GM18517 (cell line): ENCODE data around the gene ERC1.
A peak's percentile ranks its signal among the peaks of the same experiment; 100 is the strongest.
"Not testable (repeated sequence)": the region's sequence is repeated elsewhere in the genome, so short reads cannot be mapped to it uniquely, and the experiment has no call there.

Experiments used
- ATAC-seq: cut with Tn5 transposase; IDR thresholded peaks from one replicate; pipeline ENCODE4 v1.9.1; 2021; ENCODE audit warnings: mild to moderate bottlenecking, moderate library complexity; ENCODE audit not compliant: unreplicated experiment

Gene ERC1

DNA sequence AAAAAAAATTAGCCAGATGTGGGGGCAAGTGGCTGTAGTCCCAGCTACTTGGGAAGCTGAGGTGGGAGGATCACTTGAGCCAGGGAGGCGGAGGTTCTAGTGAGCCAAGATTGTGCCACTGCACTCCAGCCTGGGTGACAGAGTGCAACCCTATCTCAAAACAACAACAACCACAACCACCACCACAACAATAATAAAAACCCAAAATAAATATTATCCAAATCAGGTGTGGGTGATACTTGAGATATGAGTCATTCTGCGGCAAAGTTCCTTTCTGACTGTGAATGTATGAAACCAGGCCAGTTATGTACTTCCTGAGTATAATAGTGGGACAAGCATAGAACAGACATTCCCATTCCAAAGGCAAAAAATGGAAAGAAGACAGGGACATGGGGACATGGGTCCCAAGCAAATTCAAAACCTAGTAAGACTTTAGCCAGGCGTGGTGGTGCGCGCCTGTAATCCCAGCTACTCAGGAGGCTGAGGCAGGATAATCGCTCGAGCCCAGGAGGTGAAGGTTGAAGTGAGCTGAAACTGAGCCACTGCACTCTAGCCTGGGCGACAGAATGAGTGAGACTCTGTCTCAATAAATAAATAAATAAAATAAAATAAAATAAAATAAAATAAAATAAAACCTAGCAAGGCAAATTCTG is 9.7 kb upstream of the ERC1 start:
- ATAC-seq, result no peak

DNA sequence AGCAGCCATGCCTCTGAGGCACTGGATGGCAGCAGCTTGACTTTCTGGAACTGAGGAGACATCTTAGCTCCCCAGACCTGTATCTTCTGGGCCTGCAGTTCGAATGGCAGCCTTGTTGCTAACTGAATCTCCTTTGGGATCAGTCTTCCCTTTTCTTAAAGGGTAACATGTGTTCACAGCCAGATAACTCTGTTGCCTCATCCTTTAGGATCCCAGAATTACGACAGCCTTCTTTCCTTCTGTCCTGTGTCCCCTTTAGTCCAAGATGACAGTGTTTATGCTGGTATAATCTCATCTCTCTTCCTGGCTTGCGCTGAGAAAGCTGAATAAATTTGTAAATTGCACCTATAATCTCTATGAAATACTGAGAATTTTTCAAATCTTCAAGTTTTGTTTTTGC is 9.1 kb upstream of the ERC1 start:
- no peak for ATAC-seq

DNA sequence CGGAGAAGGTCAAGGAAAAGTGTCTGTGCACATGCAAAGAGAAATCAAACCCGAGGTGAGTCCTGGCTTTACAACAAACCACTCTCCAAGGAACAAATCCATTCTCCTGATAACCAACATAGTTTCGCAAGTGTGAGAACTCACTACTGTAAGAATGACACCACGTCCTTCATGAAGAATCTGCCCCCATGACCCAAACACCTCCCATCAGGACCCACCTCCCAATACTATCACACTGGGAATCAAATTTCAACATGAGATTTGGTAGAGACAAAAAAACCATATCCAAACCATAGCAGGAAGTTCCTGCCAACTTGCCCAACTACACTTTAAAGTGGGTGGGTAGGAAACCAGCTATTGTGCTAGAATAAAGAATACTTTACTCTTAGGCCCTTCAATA is 2.4 kb upstream of the ERC1 start:
- ATAC-seq, result no peak

DNA sequence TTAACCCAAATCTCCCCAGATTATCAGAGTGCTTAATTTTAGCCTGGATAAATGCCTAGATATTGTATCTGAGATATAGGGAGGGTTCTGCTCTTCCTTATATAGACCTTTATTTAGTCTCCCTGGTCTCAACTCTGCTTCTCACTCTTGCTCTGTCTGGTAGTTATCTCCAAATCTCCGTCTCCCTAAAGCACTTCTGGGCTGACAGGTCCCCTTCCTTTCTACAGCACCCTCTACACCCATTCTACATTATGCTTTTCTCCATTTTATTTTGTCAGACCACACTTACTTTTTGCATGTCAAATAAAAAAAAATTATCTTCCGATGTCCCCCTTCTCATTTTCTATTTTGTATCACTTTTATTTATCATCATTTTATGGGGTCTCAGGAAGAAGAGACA is 2.0 kb upstream of the ERC1 start:
- ATAC-seq, result no peak

- no peak for ATAC-seq
Measured at GRCh38 chr12:989751-990660, 1.0 kb upstream of the ERC1 start.

DNA sequence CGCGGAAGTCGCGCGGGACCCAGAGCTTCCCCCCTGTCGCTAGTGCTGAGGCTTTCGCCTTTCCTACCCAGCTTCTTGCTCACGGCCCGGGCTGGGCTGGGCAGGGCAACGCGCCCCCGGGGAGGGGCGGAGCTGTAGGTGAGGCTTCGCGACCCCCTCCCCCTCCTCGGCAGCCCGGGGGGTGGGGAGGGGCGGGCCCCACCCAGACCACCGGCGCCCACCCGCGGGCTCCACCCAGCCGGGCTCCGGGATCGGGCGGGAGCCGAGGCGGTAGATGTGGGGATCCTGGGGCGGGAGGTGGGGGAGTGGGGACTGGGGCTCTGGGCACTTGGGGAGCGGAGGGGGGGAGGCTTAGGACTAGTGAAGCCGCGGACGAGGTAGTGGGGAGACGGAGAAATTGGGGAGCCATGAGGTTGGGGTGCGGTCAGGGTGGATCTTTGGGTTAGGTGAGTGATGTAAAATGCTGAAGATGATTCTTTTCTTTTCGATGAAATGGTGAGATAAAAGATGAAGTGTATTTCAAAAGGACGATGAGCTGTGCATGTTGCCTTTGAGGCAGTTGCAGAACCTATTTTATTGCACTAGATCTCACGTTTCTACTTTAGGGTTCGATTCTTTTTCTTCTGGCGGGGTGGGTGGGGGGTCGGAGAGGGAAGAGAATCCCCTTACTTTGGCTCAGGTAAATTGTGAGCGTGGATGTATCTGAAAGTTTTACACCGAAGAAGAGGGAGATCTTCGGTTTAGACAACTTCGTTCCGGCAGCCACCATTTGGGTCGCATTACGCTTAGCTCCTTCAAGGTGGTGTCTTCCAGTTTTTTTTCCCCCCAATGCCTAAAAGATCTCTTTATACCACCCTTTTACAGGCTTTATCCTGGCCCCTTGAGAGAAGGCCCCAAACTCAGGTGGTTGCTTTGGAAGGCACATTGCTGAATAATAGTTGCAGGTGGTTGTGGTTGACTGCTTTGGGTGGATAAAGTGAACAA is 619 bp downstream of the ERC1 start:
- no peak for ATAC-seq

DNA sequence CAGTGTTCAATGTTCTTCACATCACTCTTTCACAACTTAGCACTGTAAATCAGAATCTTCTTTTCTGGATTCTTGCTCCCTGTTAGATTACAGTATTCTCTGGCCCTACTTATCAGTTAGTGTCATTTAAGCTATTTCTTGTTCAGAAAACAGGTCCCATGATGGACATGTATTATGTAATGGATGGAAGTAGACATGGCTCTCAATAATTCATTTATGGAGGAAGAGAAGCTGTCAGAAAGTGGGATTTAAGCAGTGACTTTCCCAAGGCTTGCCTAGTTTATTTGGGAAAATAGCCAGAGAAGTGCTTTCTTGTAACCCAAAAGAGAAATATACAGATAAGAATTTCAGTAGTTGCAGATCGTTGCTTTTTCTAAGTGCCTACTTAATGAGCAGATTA is 1.6 kb downstream of the ERC1 start:
- ATAC-seq, result no peak

DNA sequence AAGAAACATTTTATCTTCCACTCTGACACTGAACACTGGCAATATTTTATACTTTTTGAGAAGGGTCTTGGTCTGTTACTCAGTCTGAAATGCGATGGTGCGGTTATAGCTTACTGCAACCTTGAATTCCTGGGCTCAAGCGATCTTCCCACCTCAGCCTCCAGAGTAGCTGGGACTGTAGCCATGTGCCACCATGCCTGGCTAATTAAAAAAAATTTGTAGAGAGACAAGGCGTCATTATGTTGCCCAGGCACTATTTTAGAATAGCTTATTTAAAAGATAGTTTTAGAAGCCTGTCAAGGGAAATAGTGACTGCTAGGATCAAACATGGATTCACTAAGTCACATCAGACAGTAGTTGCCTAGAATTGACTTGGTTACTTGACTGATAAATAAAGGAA is 5.9 kb downstream of the ERC1 start:
- no peak for ATAC-seq

DNA sequence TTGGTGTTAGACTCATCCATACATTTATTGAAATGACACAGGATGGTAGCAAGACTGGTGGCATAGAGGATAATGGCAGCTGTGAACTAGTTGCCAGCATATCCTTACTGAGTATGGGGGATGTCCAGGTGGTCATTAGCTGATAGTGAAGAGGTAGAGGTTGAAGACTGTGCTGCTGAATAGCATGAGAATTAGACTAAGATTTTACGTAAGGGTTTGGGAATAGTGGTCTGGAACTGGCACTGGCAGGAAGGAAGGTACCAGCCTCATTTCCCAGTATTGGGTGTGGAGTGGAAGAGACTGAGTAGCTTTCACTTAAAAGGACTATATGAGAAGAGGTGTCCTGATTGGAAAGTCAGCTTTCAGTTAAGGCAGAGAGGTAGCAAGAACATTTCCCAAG is 6.5 kb downstream of the ERC1 start:
- no peak for ATAC-seq

GRCh38 chr12:998020-998874 is 7.2 kb downstream of the ERC1 start:
- peak; percentile 85 for ATAC-seq

DNA sequence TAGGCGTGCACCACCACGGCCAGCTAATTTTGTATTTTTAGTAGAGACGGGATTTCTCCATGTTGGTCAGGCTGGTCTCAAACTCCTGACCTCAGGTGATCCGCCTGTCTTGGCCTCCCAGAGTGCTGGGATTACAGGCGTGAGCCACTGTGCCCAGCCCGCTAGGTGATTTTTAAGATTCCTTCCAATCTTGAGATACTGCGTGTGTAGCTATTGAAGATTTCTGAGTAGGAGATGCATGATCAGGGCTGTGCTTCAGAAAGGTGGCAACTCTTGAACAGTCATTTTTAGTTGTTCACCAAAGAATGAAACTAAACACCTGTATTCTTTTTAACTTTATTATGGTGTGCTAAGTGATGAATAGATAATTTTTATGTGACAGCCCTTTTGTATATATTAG is 8.7 kb downstream of the ERC1 start:
- not testable (repeated sequence) for ATAC-seq

GRCh38 chr12:1001507-1001906 is 10.5 kb downstream of the ERC1 start:
- ATAC-seq, result no peak

- ATAC-seq, result no peak
Measured at GRCh38 chr12:1003600-1004271, 12.7 kb downstream of the ERC1 start.

DNA sequence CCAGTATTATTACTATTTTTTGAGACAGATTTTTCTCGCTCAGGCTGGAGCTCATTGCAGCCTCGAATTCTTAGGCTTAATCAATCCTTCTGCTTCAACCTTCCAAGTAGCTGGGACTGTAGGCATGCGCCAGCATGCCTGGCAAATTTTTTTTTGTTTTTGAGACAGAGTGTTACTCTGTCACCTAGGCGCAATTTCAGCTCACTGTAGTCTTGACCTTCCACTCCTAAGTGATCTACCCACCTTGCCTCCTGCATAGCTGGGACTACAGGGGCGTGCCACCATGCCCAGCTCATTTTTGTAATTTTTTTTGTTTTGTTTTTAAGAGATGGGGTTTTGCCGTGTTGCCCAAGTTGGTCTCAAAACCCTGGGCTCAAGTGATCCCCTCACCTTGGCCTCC is 15.2 kb downstream of the ERC1 start:
- no peak for ATAC-seq

GRCh38 chr12:1007276-1007675 is 16.3 kb downstream of the ERC1 start:
- no peak for ATAC-seq

GRCh38 chr12:1007994-1008393 is 17.0 kb downstream of the ERC1 start:
- ATAC-seq, result no peak

- no peak for ATAC-seq
Measured at GRCh38 chr12:1011091-1011490, 20.1 kb downstream of the ERC1 start.

- ATAC-seq, result no peak
Measured at GRCh38 chr12:1013618-1014489, 22.8 kb downstream of the ERC1 start.

GRCh38 chr12:1019283-1019682 is 28.3 kb downstream of the ERC1 start:
- no peak for ATAC-seq
